GM12878 (cell line): Measurements from ENCODE around the gene FASN. TPM values are rescaled to one million over a fixed set of nuclear protein-coding genes. Genes with fewer than 3 reads are reported as not detected.
"Not testable (repeated sequence)": the region's sequence is repeated elsewhere in the genome, so short reads cannot be mapped to it uniquely, and the experiment has no call there.

Experiments
- ATAC-seq: fragments of 200-7000 bp; cut with Tn5 transposase; 3 replicates; pipeline ENCODE4 v1.9.1; 2020; ENCODE audit warnings: mild to moderate bottlenecking, moderate library complexity
- BruUV-seq: library from RNA; stranded (reverse); fragments of 400-500 nt; replicated peaks from 2 replicates; lab custom pipeline; 2021; lab: Mats Ljungman, UMichigan
- CTCF ChIA-PET: fragments of 300-600 bp; sonication (Branson Sonifier 250); formaldehyde crosslinking; extraction: SDS; loops from one replicate; lab custom pipeline; 2021; ENCODE audit warnings: inconsistent platforms; lab: Yijun Ruan, JAX
- POLR2A ChIA-PET: fragments of 350-600 bp; formaldehyde crosslinking; extraction: SDS; loops from one replicate; lab custom pipeline; 2021; ENCODE audit warnings: inconsistent platforms; lab: Charles Lee
- RAD21 ChIA-PET: fragments of 300-600 bp; sonication (Branson Sonifier 250); formaldehyde crosslinking; loops from one replicate; lab custom pipeline; 2023; ENCODE audit warnings: antibody characterized with exemption; ENCODE audit not compliant: unreplicated experiment; lab: Charles Lee
- SMC1A ChIA-PET: fragments of 300-600 bp; sonication (Branson Sonifier 250); formaldehyde crosslinking; loops from one replicate; lab custom pipeline; 2023; ENCODE audit not compliant: unreplicated experiment, uncharacterized antibody; lab: Charles Lee
- DNase-seq: peaks from one replicate; pipeline ENCODE4 v3.0.0-alpha.2; 2011; ENCODE audit warnings: low read depth, low spot score
- FAIRE-seq: peaks from 3 replicates; lab custom pipeline; 2011; peaks lifted over from hg19 to GRCh38; lab: Jason Lieb, UNC
- H2AFZ ChIP-seq: 2 replicates; pipeline ENCODE4 v1.6.0; 2011; ENCODE audit warnings: low read depth, low read length, control low read depth; ENCODE audit not compliant: control insufficient read depth
- H3K27ac ChIP-seq: 2 replicates; pipeline ENCODE4 v1.5.1; 2011; ENCODE audit warnings: control low read depth; ENCODE audit not compliant: control insufficient read depth, insufficient read depth
- H3K27me3 ChIP-seq, 2 experiments: replicated peaks in 1 of 2; 2 replicates each; pipeline versions ENCODE4 v1.6.0 to v1.6.1; 2011; ENCODE audit warnings: low read length in 1 of 2; ENCODE audit not compliant: control insufficient read depth in 2 of 2, insufficient read depth in 2 of 2
- H3K36me3 ChIP-seq, 2 experiments: 2 replicates each; pipeline ENCODE4 v1.5.1; 2011; ENCODE audit warnings: low read length in 1 of 2; ENCODE audit not compliant: control insufficient read depth in 2 of 2, insufficient read depth in 2 of 2
- H3K4me1 ChIP-seq: 2 replicates; pipeline ENCODE4 v1.6.1; 2011; ENCODE audit warnings: mild to moderate bottlenecking, low read length, moderate library complexity, mixed read lengths; ENCODE audit not compliant: control insufficient read depth, insufficient read depth
- H3K4me2 ChIP-seq: 2 replicates; pipeline ENCODE4 v1.6.0; 2011; ENCODE audit warnings: control low read depth; ENCODE audit not compliant: control insufficient read depth, insufficient read depth
- H3K4me3 ChIP-seq: fragments of 200-600 bp; sonication (generic); 2 replicates; pipeline ENCODE4 v1.5.1; 2016
- H3K79me2 ChIP-seq: 2 replicates; pipeline ENCODE4 v1.6.0; 2011; ENCODE audit warnings: low read length; ENCODE audit not compliant: control insufficient read depth, insufficient read depth
- H3K9ac ChIP-seq: 2 replicates; pipeline ENCODE4 v1.8.0; 2011; ENCODE audit warnings: low read length, control low read depth, mixed read lengths; ENCODE audit not compliant: control insufficient read depth, insufficient read depth
- H3K9me3 ChIP-seq: replicated peaks from 3 replicates; pipeline ENCODE4 v1.5.1; 2011; ENCODE audit warnings: mild to moderate bottlenecking, low read length; ENCODE audit not compliant: control insufficient read depth, insufficient read depth
- H4K20me1 ChIP-seq: 2 replicates; pipeline ENCODE4 v1.6.0; 2011; ENCODE audit not compliant: control insufficient read depth, insufficient read depth
- BHLHE40 ChIP-seq, 2 experiments: fragments of 450-650 bp in 1 of 2; IDR thresholded peaks; 2 replicates each; pipeline ENCODE4 v1.6.1; 2011 to 2017; ENCODE audit warnings: low read depth in 2 of 2, borderline replicate concordance in 1 of 2, improper control_type of control experiment in 1 of 2, low read length in 1 of 2, mild to moderate bottlenecking in 1 of 2
- IKZF1 ChIP-seq: fragments of 450-650 bp; conservative IDR thresholded peaks from 2 replicates; pipeline ENCODE4 v1.6.1; 2017; ENCODE audit warnings: antibody characterized with exemption, mild to moderate bottlenecking
- IKZF2 ChIP-seq, 2 experiments: fragments of 450-650 bp; IDR thresholded peaks; 2 replicates each; pipeline ENCODE4 v1.6.1; 2017; ENCODE audit warnings: mild to moderate bottlenecking in 2 of 2, moderate library complexity in 2 of 2
- MTA2 ChIP-seq: fragments of 450-650 bp; IDR thresholded peaks from 2 replicates; pipeline ENCODE4 v1.6.1; 2016; ENCODE audit warnings: low read depth, mild to moderate bottlenecking, moderate library complexity
- PAX5 ChIP-seq: IDR thresholded peaks from 2 replicates; pipeline ENCODE4 v1.6.1; 2011; ENCODE audit warnings: low read depth, low read length, borderline replicate concordance
- WGBS: methylation state at CpG from one replicate; pipeline ENCODE4 v1.1.6; 2016; ENCODE audit warnings: low lambda C conversion rate; ENCODE audit not compliant: insufficient replicate concordance, insufficient coverage; ENCODE audit errors: missing lambda C conversion rate; 5-methylcytosine and 5-hydroxymethylcytosine counted together
- in situ Hi-C: fragments of 300-500 bp; cut with MboI; formaldehyde crosslinking; loops from 9 replicates; pipeline ENCODE4 v1.14.3; 2018; ENCODE audit warnings: mixed read lengths
- intact Hi-C: fragments of 100-400 bp; cut with micrococcal nuclease; formaldehyde crosslinking; loops from one replicate; pipeline ENCODE4 v1.14.2; 2022; ENCODE audit not compliant: unreplicated experiment
- polyA plus RNA-seq, 11 experiments: library from polyadenylated mRNA; depleted of rRNA in 4 of 11; unstranded in 6 of 11; stranded (reverse) in 5 of 11; fragments of >200 nt; fragmentation: Nextera tagmentation in 4 of 11; fragmentation: Illumina TruSeq in 1 of 11; extraction: Ambion mirVana in 4 of 11; extraction: Trizol in 1 of 11; gene quantifications; 1 replicate in 1 of 11; 2 replicates in 10 of 11; pipeline versions ENCODE4 v1.2.1 to v1.2.3, GENCODE V29; 2011 to 2016; ENCODE audit warnings: inconsistent platforms in 2 of 11, missing spikeins in 2 of 11, low read depth in 1 of 11
- total RNA-seq, 4 experiments: library from RNA; depleted of rRNA in 3 of 4; stranded (reverse); fragments of >200 nt in 3 of 4; fragmentation: Illumina TruSeq in 1 of 4; extraction: Trizol in 1 of 4; gene quantifications; 2 replicates each; pipeline versions ENCODE4 v1.2.1 to v1.2.3, GENCODE V29; 2013 to 2021
- TF ChIP-seq, protein P1 (sequence below): fragments of 450-650 bp; IDR thresholded peaks from 2 replicates; pipeline ENCODE4 v1.6.1; 2017; ENCODE audit warnings: mild to moderate bottlenecking, low read depth, inconsistent platforms; ENCODE audit not compliant: poor library complexity, severe bottlenecking
- TF ChIP-seq, protein P2 (sequence below): fragments of 450-650 bp; IDR thresholded peaks from 2 replicates; pipeline ENCODE4 v1.6.1; 2017; ENCODE audit warnings: low read depth, mild to moderate bottlenecking, moderate library complexity

Gene FASN
- total and polyA plus RNA-seq, 10 of the 15 experiments (the other 5 are each of a cell fraction or from before 2014, with no cell fraction given), result 0.19 to 333 (median 30.4) TPM

DNA sequence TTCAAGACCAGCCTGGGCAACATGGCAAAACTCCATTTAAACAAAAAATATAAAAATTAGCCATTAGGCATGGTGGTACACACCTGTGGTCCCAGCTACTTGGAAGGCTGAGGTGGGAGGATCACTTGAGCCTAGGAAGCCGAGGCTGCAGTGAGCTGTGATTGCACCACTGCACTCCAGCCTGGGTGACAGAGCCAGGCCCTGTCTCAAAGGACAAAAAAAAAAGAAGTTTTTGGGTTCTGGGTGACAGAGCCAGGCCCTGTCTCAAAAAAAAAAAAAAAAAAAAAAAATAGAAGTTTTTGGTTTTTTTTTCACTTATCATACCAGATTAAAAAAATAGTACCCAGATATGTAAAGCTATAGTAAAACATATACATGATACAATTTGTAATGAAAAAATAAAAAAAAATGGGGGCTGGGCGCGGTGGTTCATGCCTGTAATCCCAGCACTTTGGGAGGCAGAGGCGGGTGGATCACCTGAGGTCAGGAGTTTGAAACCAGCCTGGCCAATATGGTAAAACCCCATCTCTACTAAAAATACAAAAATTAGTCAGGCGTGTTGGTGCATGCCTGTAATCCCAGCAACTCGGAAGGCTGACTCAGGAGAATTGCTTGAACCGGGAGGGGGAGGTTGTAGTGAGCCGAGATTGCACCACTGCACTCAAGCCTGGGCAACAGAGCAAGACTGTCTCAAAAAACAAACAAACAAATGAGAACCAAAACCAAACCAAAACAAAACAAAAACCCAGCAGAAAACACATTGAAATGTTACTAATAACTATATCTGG, 35.3 kb upstream of the FASN start:
- peak; percentile 12; the same call in 1 of the 2 replicates for TF ChIP-seq MTA2
- peak; percentile 71 to 75 for TF ChIP-seq IKZF2 (IDR thresholded peaks at IDR 0.05)
- TF ChIP-seq PAX5, result 0 out of 2 replicates have a peak, but pooled peaks have one; percentile 34
- TF ChIP-seq BHLHE40 (IDR thresholded peaks at IDR 0.05; ENCODE audit: borderline replicate concordance in 1 of 2, low read depth in 2 of 2, low read length in 1 of 2), result peak in 1 of 2 experiments; percentile 68; a peak in 1 of 4 replicates
- TF ChIP-seq IKZF1, result peak; percentile 31; the same call in 1 of the 2 replicates
- TF ChIP-seq, protein P1, sequence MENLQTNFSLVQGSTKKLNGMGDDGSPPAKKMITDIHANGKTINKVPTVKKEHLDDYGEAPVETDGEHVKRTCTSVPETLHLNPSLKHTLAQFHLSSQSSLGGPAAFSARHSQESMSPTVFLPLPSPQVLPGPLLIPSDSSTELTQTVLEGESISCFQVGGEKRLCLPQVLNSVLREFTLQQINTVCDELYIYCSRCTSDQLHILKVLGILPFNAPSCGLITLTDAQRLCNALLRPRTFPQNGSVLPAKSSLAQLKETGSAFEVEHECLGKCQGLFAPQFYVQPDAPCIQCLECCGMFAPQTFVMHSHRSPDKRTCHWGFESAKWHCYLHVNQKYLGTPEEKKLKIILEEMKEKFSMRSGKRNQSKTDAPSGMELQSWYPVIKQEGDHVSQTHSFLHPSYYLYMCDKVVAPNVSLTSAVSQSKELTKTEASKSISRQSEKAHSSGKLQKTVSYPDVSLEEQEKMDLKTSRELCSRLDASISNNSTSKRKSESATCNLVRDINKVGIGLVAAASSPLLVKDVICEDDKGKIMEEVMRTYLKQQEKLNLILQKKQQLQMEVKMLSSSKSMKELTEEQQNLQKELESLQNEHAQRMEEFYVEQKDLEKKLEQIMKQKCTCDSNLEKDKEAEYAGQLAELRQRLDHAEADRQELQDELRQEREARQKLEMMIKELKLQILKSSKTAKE, result peak; percentile 48
- TF ChIP-seq, protein P2, sequence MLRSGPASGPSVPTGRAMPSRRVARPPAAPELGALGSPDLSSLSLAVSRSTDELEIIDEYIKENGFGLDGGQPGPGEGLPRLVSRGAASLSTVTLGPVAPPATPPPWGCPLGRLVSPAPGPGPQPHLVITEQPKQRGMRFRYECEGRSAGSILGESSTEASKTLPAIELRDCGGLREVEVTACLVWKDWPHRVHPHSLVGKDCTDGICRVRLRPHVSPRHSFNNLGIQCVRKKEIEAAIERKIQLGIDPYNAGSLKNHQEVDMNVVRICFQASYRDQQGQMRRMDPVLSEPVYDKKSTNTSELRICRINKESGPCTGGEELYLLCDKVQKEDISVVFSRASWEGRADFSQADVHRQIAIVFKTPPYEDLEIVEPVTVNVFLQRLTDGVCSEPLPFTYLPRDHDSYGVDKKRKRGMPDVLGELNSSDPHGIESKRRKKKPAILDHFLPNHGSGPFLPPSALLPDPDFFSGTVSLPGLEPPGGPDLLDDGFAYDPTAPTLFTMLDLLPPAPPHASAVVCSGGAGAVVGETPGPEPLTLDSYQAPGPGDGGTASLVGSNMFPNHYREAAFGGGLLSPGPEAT, result peak; percentile 57; the same call in 1 of the 2 replicates
- H3K9ac ChIP-seq, H3K27me3 ChIP-seq, H3K9me3 ChIP-seq, H3K4me1 ChIP-seq, FAIRE-seq, RAD21 ChIA-PET, DNase-seq, H3K4me3 ChIP-seq, CTCF ChIA-PET, H2AFZ ChIP-seq, intact Hi-C loops, SMC1A ChIA-PET, H3K79me2 ChIP-seq, H3K36me3 ChIP-seq, H3K27ac ChIP-seq, H4K20me1 ChIP-seq, in situ Hi-C loops, BruUV-seq: not testable (repeated sequence)
- 38% methylated on average over 8 of the region's 8 CpGs for WGBS
- POLR2A ChIA-PET, result interaction anchor here (0.7 kb wide), 1 partner anchor 1978 kb away, joined by 8 read pairs; no protein-coding TSS in a partner anchor
- peak; percentile 58 for ATAC-seq
- H3K4me2 ChIP-seq, result peak overlapping the region; percentile 25; the same call in 1 of the 2 replicates
